ENCODE measurements around the gene NOS3.
"Not testable (repeated sequence)": the region's sequence is repeated elsewhere in the genome, so short reads cannot be mapped to it uniquely, and the experiment has no call there.

NOS3 gene

GRCh38 chr7:151010307-151011096, 19.7 kb downstream of the NOS3 start:
- Mint-ChIP-seq H3K4me3 (peak overlapping the region; percentile 57), H3K27ac (peak overlapping the region; percentile 79), H3K36me3 (no peaks in the 10 kb centered on the region), H3K4me1 (peaks cover 74% of the 10 kb centered on the region), H3K9me3 (no peaks in the 10 kb centered on the region), H3K27me3 (no peaks in the 10 kb centered on the region)

DNA sequence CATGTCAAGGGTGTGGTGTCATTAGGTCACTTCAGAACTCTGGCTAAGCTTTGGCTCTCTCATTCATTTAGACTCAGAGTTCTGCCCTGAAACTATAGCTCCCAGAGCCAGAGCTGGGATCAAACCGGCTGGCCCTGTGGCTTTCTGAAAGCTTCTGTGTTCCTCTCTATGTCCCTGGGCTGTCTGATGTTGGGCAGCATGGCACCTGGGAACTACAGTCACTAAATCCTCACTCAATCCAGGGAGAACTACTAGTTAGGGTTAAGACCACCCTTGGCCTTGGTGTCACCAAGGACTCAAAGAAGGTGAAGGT, 20.2 kb downstream of the NOS3 start:
- H3K4me3 Mint-ChIP-seq, result peak overlapping the region; percentile 57
- no peaks in the 10 kb centered on the region for H3K36me3 Mint-ChIP-seq
- peaks cover 76% of the 10 kb centered on the region for H3K4me1 Mint-ChIP-seq

GRCh38 chr7:151011616-151012015, 20.8 kb downstream of the NOS3 start:
- H3K27me3 Mint-ChIP-seq, result not testable (repeated sequence)
- H3K27ac Mint-ChIP-seq, result peak overlapping the region; percentile 66

More for the DNA sequence above, 20.2 kb downstream of the NOS3 start:
- no peaks in the 10 kb centered on the region for H3K9me3 Mint-ChIP-seq
- H3K27me3 Mint-ChIP-seq, result no peaks in the 10 kb centered on the region
- H3K27ac Mint-ChIP-seq, result peak overlapping the region; percentile 79

DNA sequence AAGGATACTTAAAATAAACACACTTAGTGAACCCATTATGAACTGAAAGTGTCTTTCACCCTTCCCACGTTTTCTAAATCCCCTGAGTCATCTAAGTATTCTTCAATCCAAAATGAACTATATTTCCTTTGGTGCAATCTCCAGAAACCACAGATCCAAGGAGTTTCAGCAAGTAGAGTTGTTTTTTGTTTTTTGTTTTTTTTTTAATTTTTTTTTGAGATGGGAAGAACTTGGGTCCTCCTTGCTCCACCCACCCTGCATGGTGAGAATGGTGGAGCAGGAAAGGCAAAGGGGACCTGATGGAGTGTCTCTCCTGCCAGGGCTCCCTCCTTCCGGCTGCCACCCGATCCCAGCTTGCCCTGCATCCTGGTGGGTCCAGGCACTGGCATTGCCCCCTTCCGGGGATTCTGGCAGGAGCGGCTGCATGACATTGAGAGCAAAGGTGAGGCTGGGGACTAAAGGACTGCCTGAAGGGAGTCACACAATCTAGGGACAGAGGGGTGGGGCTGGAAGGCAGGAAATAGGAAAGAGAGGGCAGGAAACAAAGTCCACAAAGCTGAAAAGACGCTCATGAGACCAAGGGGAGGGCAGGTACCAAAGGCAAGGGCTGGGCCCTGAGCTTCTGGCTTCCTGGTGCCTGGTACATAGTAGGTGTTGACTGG, 21.3 kb downstream of the NOS3 start:
- Mint-ChIP-seq H3K27me3 (no peaks in the 10 kb centered on the region), H3K9me3 (no peaks in the 10 kb centered on the region), H3K4me1 (peaks cover 82% of the 10 kb centered on the region), H3K4me3 (peak overlapping the region; percentile 51), H3K36me3 (no peaks in the 10 kb centered on the region), H3K27ac (peak overlapping the region; percentile 66)

More at GRCh38 chr7:151011616-151012015, 20.8 kb downstream of the NOS3 start:
- Mint-ChIP-seq H3K4me1 (peaks cover 79% of the 10 kb centered on the region), H3K4me3 (peak overlapping the region; percentile 8)
- not testable (repeated sequence) for H3K36me3 Mint-ChIP-seq, H3K9me3 Mint-ChIP-seq

DNA sequence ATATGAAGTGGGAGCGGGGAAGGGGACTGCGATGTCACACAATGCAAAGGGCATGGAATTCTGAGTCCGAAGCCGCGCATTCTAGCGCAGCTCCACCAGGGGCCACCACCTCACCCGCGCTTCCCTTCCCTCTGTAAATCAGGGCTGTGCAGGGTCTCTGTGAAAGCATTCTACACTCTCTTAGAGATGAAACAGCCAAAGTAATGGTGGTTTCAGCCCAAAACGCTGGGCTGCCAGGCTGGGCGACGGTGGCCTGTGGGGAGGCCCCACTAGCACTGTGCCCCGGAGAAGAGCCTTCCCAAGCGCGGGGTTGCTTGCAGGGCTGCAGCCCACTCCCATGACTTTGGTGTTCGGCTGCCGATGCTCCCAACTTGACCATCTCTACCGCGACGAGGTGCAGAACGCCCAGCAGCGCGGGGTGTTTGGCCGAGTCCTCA, 22.1 kb downstream of the NOS3 start:
- Mint-ChIP-seq H3K36me3 (no peaks in the 10 kb centered on the region), H3K27ac (no peak overlapping the region), H3K4me1 (peaks cover 82% of the 10 kb centered on the region), H3K27me3 (no peaks in the 10 kb centered on the region), H3K4me3 (peak overlapping the region; percentile 51), H3K9me3 (no peaks in the 10 kb centered on the region)

DNA sequence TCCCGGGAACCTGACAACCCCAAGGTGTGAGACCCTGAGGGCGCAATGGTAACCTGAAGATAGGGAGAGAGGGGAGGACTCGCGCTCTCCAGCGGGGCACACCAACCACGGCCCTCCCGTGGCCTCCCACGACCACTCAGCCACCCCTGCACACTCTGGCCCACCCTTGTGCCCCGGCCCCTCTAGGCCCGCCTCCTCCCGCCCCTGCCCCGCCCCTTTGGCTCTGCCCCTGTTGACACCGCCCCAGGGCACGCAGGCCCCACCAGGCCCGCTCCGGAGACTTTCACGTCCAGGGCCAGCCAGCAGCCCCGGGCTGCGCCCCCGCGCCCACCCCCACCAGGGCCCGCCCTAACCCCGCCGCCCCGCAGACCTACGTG, 22.5 kb downstream of the NOS3 start:
- Mint-ChIP-seq H3K4me1 (peaks cover 82% of the 10 kb centered on the region), H3K27ac (peak overlapping the region; percentile 98), H3K4me3 (peak overlapping the region; percentile 93), H3K27me3 (no peaks in the 10 kb centered on the region), H3K9me3 (no peaks in the 10 kb centered on the region), H3K36me3 (no peaks in the 10 kb centered on the region)

- H3K4me3 Mint-ChIP-seq, result peak overlapping the region; percentile 93
- H3K27ac Mint-ChIP-seq, result peak overlapping the region; percentile 98
- H3K4me1 Mint-ChIP-seq, result peaks cover 80% of the 10 kb centered on the region
- no peaks in the 10 kb centered on the region for H3K27me3 Mint-ChIP-seq
- H3K9me3 Mint-ChIP-seq, result no peaks in the 10 kb centered on the region
- H3K36me3 Mint-ChIP-seq, result no peaks in the 10 kb centered on the region
Measured at GRCh38 chr7:151013733-151014497, 23.1 kb downstream of the NOS3 start.

DNA sequence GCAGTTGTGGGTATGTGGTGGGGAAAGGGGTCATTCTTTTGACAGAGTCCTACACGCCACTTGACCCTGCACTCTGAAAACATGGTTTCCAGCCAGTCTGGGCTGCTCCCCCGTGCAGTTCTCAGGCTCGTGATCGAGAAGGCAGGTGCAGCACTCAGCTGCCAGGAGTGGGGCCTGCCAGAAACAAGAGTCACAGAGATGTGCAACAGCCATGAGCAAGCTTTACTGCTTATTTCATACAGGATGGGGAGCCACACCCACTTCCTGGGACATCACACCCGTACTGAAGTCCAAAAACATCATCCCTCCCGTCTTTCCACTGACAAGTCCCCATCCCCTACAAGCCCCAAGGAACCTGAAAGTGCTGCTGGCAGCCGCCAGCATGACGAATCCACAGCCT, 24.1 kb downstream of the NOS3 start:
- H3K27ac Mint-ChIP-seq, result peak overlapping the region; percentile 82
- no peaks in the 10 kb centered on the region for H3K36me3 Mint-ChIP-seq
- peak overlapping the region; percentile 93 for H3K4me3 Mint-ChIP-seq
- no peaks in the 10 kb centered on the region for H3K9me3 Mint-ChIP-seq
- peaks cover 82% of the 10 kb centered on the region for H3K4me1 Mint-ChIP-seq
- no peaks in the 10 kb centered on the region for H3K27me3 Mint-ChIP-seq

GRCh38 chr7:151015967-151016366, 25.1 kb downstream of the NOS3 start:
- Mint-ChIP-seq H3K4me1 (peaks cover 72% of the 10 kb centered on the region), H3K4me3 (no peak overlapping the region), H3K36me3 (no peaks in the 10 kb centered on the region), H3K9me3 (no peaks in the 10 kb centered on the region), H3K27me3 (no peaks in the 10 kb centered on the region), H3K27ac (no peak overlapping the region)

DNA sequence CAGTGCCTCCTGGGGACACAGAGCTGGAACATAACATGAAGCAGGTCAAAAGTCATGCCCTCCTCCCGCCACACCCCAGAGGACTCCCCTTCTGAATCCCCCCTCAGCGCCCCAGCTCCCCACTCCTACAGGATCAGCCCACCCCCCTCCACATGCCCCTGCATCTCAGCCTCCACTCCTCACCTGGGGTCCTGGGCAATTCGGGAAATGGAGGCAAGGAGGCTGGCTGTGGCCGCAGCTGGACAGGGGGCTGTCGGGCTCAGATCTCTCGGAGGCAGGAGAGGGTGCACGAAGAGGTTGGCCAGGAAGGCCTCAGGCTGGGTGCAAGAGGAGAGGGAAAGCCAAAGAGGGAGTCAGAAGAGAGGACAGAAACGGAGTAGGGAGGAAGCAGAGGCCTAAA, 25.7 kb downstream of the NOS3 start:
- no peak overlapping the region for H3K4me3 Mint-ChIP-seq
- no peaks in the 10 kb centered on the region for H3K27me3 Mint-ChIP-seq
- no peaks in the 10 kb centered on the region for H3K36me3 Mint-ChIP-seq
- peak overlapping the region; percentile 46 for H3K27ac Mint-ChIP-seq
- H3K4me1 Mint-ChIP-seq, result peaks cover 67% of the 10 kb centered on the region
- H3K9me3 Mint-ChIP-seq, result no peaks in the 10 kb centered on the region

DNA sequence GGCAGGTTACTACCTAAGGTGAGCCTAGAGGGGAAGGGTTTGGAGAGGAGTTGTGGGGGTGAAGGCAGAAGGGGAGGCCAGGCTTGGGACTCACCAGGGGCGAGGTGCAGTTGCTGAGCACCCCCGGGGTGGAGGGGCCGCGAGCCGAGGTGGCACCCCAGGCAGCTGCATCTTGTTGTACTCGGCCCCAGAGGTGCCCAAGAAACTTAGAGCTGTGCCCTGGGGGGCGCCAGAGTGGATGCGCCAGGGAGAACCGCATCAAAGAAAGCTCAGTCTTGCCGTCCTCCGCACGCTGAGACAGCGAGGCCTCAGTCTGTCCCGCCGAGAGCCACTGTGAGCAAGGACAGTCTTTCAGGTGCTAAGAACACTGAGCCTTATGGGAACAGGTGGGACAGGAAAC, 26.1 kb downstream of the NOS3 start:
- Mint-ChIP-seq H3K27me3 (no peaks in the 10 kb centered on the region), H3K9me3 (no peaks in the 10 kb centered on the region), H3K27ac (peak overlapping the region; percentile 46), H3K4me3 (peak overlapping the region; percentile 87), H3K4me1 (peaks cover 63% of the 10 kb centered on the region), H3K36me3 (no peaks in the 10 kb centered on the region)

DNA sequence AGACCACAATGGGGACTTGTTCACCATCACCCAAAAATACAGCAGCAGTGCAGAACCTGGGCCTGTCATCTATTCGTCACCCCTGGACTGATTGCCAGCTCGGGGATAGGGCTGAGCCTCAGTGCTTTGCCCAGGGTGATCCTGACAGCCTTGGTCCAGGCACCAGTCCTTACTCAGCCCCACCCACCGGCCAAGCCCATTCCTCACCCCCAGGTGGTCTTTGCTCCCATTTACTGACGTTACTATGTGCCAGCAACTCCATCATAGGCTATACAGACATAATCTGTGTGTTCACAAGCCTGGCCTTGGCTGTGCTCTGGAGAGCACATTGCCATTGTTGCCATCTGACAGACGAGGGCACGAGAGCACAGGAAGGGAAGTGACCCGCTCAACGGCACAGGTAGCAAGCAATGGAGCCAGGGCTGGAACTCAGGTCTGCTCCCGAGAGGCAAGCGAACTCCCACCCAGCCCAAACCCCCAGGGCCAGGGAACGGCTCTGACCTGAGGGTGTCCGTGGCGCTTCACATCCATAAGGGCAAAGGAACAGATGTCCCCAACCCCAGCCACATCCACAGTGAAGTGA, 26.6 kb downstream of the NOS3 start:
- Mint-ChIP-seq H3K36me3 (no peaks in the 10 kb centered on the region), H3K4me1 (peaks cover 58% of the 10 kb centered on the region)

DNA sequence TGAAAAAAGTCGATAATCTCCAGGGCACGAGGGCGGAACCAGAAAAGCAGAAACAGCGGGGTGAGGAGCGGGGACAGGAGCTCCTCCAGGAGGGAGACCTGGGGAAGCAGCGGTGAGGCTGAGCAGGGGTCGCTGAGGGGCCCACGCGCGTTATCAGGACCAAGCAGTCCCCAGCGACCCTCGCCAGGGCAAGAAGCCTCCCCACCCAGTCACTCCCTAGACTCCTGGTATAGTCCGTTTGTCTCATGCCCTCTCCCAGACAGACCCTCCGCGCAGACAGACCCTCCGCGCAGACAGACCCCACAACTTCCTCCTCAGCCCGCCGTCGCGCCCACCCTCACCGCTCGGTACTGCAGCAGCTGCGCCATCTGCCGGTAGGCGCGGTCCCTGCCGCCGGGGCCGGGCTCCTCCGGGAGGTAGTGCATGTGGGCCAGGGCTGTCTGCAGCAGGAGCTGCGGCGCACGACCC, 27.2 kb downstream of the NOS3 start:
- H3K27me3 Mint-ChIP-seq, result no peaks in the 10 kb centered on the region
- H3K27ac Mint-ChIP-seq, result peak overlapping the region; percentile 95
- no peaks in the 10 kb centered on the region for H3K9me3 Mint-ChIP-seq
- H3K36me3 Mint-ChIP-seq, result no peaks in the 10 kb centered on the region
- peak overlapping the region; percentile 87 for H3K4me3 Mint-ChIP-seq
- H3K4me1 Mint-ChIP-seq, result peaks cover 52% of the 10 kb centered on the region

More for the DNA sequence above, 26.6 kb downstream of the NOS3 start:
- peak overlapping the region; percentile 68 for H3K27ac Mint-ChIP-seq
- H3K4me3 Mint-ChIP-seq, result peak overlapping the region; percentile 87
- no peaks in the 10 kb centered on the region for H3K27me3 Mint-ChIP-seq
- no peaks in the 10 kb centered on the region for H3K9me3 Mint-ChIP-seq

DNA sequence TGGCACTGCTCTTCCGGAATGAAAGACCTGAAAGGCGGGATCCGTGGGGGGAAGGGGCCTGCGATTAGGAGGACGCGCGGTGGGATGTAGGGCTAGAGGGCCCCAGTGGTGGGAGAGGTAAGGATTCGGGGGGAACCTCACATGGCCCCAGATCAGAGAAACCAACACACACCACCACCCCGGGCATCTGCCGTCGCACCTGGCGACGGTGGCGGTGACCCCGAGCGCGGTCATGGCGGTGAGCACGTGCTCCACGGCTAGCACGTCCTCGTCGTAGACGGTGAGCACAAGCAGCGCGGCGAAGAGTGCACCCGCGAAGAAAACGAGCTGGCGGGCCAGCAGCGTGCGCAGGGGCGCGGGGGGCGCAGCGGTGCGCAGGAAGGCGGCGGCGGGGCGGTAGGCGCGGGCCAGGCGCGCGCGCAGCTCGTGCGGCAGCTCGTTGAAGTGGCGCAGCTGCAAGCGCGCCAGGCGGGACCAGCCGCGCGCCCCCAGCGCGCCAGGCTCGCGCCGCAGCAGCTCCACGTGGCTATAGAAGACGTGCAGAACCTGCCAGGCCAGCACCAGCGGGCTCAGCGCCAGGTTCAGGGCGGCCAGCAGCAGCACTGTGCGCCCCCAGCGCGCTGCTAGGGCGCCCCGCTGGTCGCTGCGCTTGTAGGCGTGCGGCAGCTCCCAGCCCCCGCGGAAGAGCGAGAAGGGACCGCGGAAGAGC, 27.8 kb downstream of the NOS3 start:
- Mint-ChIP-seq H3K27ac (peak overlapping the region; percentile 95), H3K4me3 (peak overlapping the region; percentile 87), H3K4me1 (peaks cover 52% of the 10 kb centered on the region), H3K9me3 (no peaks in the 10 kb centered on the region), H3K27me3 (no peaks in the 10 kb centered on the region), H3K36me3 (no peaks in the 10 kb centered on the region)

GRCh38 chr7:151019130-151019447, 28.3 kb downstream of the NOS3 start:
- Mint-ChIP-seq H3K4me3 (peak overlapping the region; percentile 76), H3K9me3 (no peaks in the 10 kb centered on the region), H3K27ac (no peak overlapping the region), H3K27me3 (no peaks in the 10 kb centered on the region), H3K36me3 (no peaks in the 10 kb centered on the region), H3K4me1 (peaks cover 48% of the 10 kb centered on the region)

All from activated naive CD4-positive, alpha-beta T cell treated with anti-CD3 and anti-CD28 coated beads, Interleukin-2, amount 50 U/mL, for 24 hours (primary cell).